OCI-LY1 (cell line): Measurements from ENCODE around the gene TINAG.

Experiments used
- H2AFZ ChIP-seq: fragments of 200-600 bp; sonication (generic), shearing (Covaris generic); 2 replicates; pipeline ENCODE4 v1.6.0; 2014; ENCODE audit warnings: antibody characterized with exemption, mild to moderate bottlenecking, low read length
- H3F3A ChIP-seq: fragments of 200-600 bp; sonication (generic), shearing (Covaris generic); 2 replicates; pipeline ENCODE4 v1.6.0; 2014; ENCODE audit warnings: mild to moderate bottlenecking, antibody characterized with exemption, low read length, moderate library complexity; ENCODE audit not compliant: insufficient read depth
- H3K27ac ChIP-seq: fragments of 200-600 bp; sonication (generic); 2 replicates; pipeline ENCODE4 v1.5.1; 2014; ENCODE audit warnings: low read length, mixed run types, mild to moderate bottlenecking, low read depth; ENCODE audit not compliant: poor library complexity, severe bottlenecking
- H3K27me3 ChIP-seq: fragments of 200-600 bp; sonication (generic); 2 replicates; pipeline ENCODE4 v1.6.0; 2014; ENCODE audit warnings: antibody characterized with exemption, mild to moderate bottlenecking, low read length, moderate library complexity; ENCODE audit not compliant: insufficient read depth
- H3K36me3 ChIP-seq: fragments of 200-600 bp; sonication (generic); 2 replicates; pipeline ENCODE4 v1.6.1; 2014; ENCODE audit warnings: mild to moderate bottlenecking, antibody characterized with exemption, low read length, moderate library complexity, mixed read lengths; ENCODE audit not compliant: insufficient read depth
- H3K4me1 ChIP-seq: fragments of 200-600 bp; sonication (generic); 2 replicates; pipeline ENCODE4 v1.5.1; 2014; ENCODE audit warnings: mild to moderate bottlenecking, low read length, moderate library complexity; ENCODE audit not compliant: insufficient read depth, severe bottlenecking
- H3K4me2 ChIP-seq: fragments of 200-600 bp; sonication (generic), shearing (Covaris generic); 2 replicates; pipeline ENCODE4 v1.6.1; 2014; ENCODE audit warnings: low read length
- H3K4me3 ChIP-seq: fragments of 200-600 bp; sonication (generic); 2 replicates; pipeline ENCODE4 v1.5.1; 2014; ENCODE audit warnings: low read length, low read depth, mild to moderate bottlenecking, mixed read lengths; ENCODE audit not compliant: poor library complexity, severe bottlenecking
- H3K79me2 ChIP-seq: fragments of 200-600 bp; shearing (Covaris generic); 2 replicates; pipeline ENCODE4 v1.6.1; 2016; ENCODE audit warnings: mixed run types, low read length, mixed read lengths; ENCODE audit not compliant: insufficient read depth
- H3K9ac ChIP-seq: fragments of 200-600 bp; sonication (generic), shearing (Covaris generic); 2 replicates; pipeline ENCODE4 v1.6.1; 2014; ENCODE audit warnings: mild to moderate bottlenecking, low read length, mixed read lengths
- H3K9me2 ChIP-seq: fragments of 200-600 bp; sonication (generic), shearing (Covaris generic); 2 replicates; pipeline ENCODE4 v1.6.1; 2014; ENCODE audit warnings: low read depth, mild to moderate bottlenecking, low read length, mixed read lengths
- H3K9me3 ChIP-seq: fragments of 200-600 bp; shearing (Covaris generic); 2 replicates; pipeline ENCODE4 v1.6.1; 2014; ENCODE audit warnings: low read length, mixed read lengths
- H4K20me1 ChIP-seq: fragments of 200-600 bp; sonication (generic), shearing (Covaris generic); 2 replicates; pipeline ENCODE4 v1.6.0; 2016; ENCODE audit warnings: mild to moderate bottlenecking, low read length; ENCODE audit not compliant: insufficient read depth
- CTCF ChIP-seq: fragments of 200-600 bp; sonication (generic), shearing (Covaris generic); IDR thresholded peaks from 2 replicates; pipeline ENCODE4 v1.5.1; 2017; ENCODE audit warnings: mild to moderate bottlenecking, antibody characterized with exemption, low read length, moderate library complexity, mixed read lengths
- EZH2 ChIP-seq: fragments of 200-600 bp; sonication (generic), shearing (Covaris generic); IDR thresholded peaks from 2 replicates; pipeline ENCODE4 v1.8.0; 2017; ENCODE audit warnings: borderline replicate concordance, mixed run types, mild to moderate bottlenecking, antibody characterized with exemption, low read length, moderate library complexity, mixed read lengths

TINAG gene

GRCh38 chr6:54299542-54300269, 8.5 kb upstream of the TINAG start:
- Histone ChIP-seq H3K27ac (no peak overlapping the region), H3K27me3 (no peaks in the 10 kb centered on the region), H3K9me2 (no peaks in the 10 kb centered on the region)

GRCh38 chr6:54301770-54302169, 6.5 kb upstream of the TINAG start:
- Histone ChIP-seq H3K4me1 (no peaks in the 10 kb centered on the region), H3K4me2 (no peak overlapping the region), H3K9ac (no peak overlapping the region), H4K20me1 (no peaks in the 10 kb centered on the region), H3K36me3 (no peaks in the 10 kb centered on the region), H3K27me3 (no peaks in the 10 kb centered on the region), H3K27ac (no peak overlapping the region), H3F3A (no peaks in the 10 kb centered on the region), H3K9me3 (no peaks in the 10 kb centered on the region), H3K9me2 (no peaks in the 10 kb centered on the region), H3K79me2 (no peaks in the 10 kb centered on the region), H2AFZ (no peak overlapping the region), H3K4me3 (no peak overlapping the region)
- TF ChIP-seq CTCF, result no peak
- TF ChIP-seq EZH2, result no peak

More at GRCh38 chr6:54299542-54300269, 8.5 kb upstream of the TINAG start:
- H3K4me1 ChIP-seq, result no peaks in the 10 kb centered on the region
- no peaks in the 10 kb centered on the region for H3F3A ChIP-seq
- no peaks in the 10 kb centered on the region for H3K9me3 ChIP-seq
- no peaks in the 10 kb centered on the region for H3K36me3 ChIP-seq
- TF ChIP-seq EZH2 (no peak), CTCF (no peak)
- H3K4me2 ChIP-seq, result no peak overlapping the region
- no peaks in the 10 kb centered on the region for H3K79me2 ChIP-seq
- H3K4me3 ChIP-seq, result no peak overlapping the region
- no peaks in the 10 kb centered on the region for H4K20me1 ChIP-seq
- no peak overlapping the region for H2AFZ ChIP-seq
- no peak overlapping the region for H3K9ac ChIP-seq

- no peak overlapping the region for H3K9ac ChIP-seq
- H3K4me2 ChIP-seq, result no peak overlapping the region
- no peak overlapping the region for H2AFZ ChIP-seq
- H3K27me3 ChIP-seq, result no peaks in the 10 kb centered on the region
- no peak for TF ChIP-seq CTCF
- no peak for TF ChIP-seq EZH2
- H3K79me2 ChIP-seq, result no peaks in the 10 kb centered on the region
- H3K27ac ChIP-seq, result no peak overlapping the region
- no peak overlapping the region for H3K4me3 ChIP-seq
- no peaks in the 10 kb centered on the region for H3K9me3 ChIP-seq
- H3K9me2 ChIP-seq, result no peaks in the 10 kb centered on the region
- H4K20me1 ChIP-seq, result no peaks in the 10 kb centered on the region
- no peaks in the 10 kb centered on the region for H3K4me1 ChIP-seq
- H3F3A ChIP-seq, result no peaks in the 10 kb centered on the region
- no peaks in the 10 kb centered on the region for H3K36me3 ChIP-seq
Observed at GRCh38 chr6:54307439-54307910, 766 bp upstream of the TINAG start.
